Limb (tissue), 2 donors: ENCODE data around the gene S100A5.

Source experiments
- DNase-seq, 2 donors: peaks; one replicate each; pipeline ENCODE4 v3.0.0-alpha.2; 2016; ENCODE audit errors: extremely low spot score in 2 of 2

Gene S100A5

GRCh38 chr1:153509729-153510354 lies 30.9 kb downstream of the S100A5 start:
- DNase-seq = no peak

- no peak for DNase-seq
Measured at GRCh38 chr1:153509036-153509435, 31.7 kb downstream of the S100A5 start.

- no peak for DNase-seq
Measured at GRCh38 chr1:153507926-153508583, 32.7 kb downstream of the S100A5 start.

DNA sequence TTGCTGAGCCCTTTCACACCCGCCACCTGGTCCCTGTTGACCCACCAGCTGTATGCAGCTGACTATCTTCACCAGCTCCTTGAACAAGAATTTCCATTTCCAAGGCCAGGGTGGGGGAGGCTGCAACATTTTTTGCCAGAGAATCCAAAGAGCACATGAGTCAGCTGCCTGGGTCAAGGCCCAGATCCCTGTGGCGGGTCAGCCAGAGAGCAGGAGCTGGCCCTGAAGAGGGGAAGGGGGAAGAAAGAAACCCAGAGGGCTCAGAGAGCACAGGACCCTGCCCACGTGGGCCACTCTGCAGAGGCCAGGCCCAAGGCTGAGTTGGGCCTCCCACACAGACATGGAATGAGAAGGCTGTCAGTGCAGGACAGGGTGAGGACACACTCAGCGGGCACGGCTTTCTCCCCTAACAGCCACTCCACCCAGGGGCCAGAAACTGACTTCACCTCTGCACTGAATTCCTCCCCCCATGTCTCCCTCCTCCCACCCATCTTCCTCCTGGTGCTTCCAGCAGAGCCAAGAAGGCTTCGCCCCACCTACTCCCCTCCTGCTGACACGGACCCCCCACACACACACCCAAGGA lies 33.8 kb downstream of the S100A5 start:
- peak; percentile 55 for DNase-seq

DNA sequence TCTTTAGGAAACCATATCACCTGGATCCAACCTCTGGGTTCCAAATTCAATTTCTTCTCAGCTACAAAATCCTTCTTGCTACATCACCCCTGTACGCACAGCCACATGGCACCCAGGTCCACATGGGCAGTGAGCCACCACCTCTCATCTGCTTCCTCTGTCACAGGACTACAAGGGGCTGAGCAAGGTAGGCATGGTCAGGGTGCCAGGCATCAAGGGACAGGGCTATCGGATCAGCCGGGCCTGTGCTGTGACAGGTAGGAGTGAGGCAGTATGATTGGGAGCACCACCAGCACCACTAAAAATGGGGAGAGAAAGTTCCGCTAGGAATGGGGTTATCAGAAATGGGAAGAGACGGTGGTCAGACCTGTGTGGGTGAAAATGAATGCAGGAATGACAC lies 34.3 kb downstream of the S100A5 start:
- DNase-seq = no peak

DNA sequence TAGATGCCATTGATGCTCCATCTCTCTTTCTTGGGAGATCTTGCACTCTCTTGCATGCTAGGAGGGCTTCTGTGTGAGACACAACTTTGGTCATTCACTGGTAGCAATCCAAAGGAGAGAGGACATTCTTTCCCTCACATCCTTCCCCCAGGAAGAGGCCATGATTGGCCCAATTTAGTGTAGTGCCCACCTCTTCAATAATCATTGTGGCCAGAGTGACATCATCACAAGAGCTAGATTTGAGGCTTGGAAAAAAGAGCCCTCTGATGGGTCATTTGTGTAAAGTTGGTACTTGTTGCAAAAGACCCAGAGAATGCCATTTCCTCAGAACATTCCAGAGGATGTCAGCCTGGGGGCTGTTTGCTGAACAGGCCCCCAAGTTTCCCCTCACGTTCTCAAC lies 35.2 kb downstream of the S100A5 start:
- DNase-seq = no peak

- DNase-seq = no peak
Measured at GRCh38 chr1:153503766-153504165, 37.0 kb downstream of the S100A5 start.

DNA sequence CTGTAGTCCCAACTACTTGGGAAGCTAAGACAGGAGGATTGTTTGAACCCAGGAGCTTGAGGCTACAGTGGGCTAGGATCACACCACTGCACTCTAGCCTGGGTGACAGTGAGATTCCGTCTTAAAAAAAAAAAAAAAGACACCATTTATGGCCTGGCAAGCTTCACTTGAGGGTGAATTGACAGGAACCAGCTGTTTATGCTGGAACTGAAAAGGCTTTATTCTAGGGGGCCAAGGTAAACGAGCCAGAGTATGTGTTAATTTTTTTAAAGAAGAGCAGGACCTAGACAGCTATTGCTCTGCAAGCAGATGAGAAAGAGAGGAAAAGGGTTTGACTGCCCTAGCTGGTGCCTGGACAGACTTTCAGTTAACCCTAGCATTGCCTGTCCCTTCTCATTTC lies 42.0 kb downstream of the S100A5 start:
- no peak for DNase-seq

DNA sequence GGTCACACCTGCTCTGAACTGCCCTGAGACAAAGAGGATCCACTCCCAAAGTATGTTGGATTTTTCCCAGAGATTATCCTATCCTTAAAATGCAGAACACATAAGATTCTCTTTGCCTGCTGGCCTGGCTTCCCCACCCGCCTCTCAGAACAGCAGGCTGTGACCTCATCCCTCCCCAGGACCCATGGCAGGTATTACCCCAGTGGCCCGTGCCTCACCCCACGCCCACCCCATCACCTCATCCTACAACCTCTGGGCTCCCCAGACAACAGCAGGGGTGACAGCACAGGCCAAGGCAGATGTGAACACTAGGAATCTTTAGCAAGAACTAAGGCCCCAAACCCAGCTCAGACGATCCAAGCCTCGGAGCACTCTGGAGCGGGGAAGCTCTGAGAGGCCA lies 45.2 kb downstream of the S100A5 start:
- no peak for DNase-seq

- DNase-seq = peak; percentile 60 to 87
Measured at GRCh38 chr1:153494976-153495535, 45.7 kb downstream of the S100A5 start.

- DNase-seq = no peak
Measured at GRCh38 chr1:153493343-153493960, 47.3 kb downstream of the S100A5 start.

DNA sequence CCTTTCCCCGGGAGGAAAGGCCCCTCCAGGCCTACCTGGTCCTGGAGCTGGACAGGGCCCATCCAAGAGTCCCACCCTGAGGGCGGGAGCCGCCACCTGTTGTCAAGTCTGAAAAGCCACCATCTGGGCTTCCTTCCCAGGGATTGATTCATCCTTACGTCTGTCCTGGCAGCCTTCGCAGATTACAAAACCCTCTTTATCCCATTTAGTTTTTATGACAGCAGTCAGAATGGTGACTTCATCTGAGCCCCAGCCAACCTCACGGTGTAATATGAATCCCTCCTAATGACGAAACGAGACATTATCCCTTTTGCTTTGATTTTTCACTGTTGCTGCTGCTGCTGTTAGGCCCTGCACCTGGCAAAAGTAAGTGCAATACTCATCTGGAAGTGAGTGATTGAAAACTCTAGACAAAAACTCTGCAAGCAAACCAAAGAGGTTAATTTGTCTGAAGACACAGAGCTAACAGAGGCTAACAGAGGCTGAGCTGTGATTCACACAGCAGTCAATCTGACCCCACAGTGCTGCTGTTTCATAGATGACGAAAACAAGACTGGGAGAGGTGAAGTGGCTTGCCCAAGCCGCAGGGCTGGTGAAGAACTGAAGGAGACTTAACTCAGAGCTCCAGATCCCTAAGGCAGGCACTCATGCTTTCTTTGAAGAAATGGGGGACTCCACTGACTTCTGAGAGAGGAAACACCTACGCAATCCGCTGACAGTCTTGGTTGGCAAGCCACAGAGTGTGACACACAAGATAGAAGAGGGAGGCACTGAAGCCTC lies 50.3 kb downstream of the S100A5 start:
- DNase-seq = peak; percentile 61 to 73

- DNase-seq = no peak
Measured at GRCh38 chr1:153488731-153489130, 52.0 kb downstream of the S100A5 start.

GRCh38 chr1:153487707-153488106 lies 53.0 kb downstream of the S100A5 start:
- no peak for DNase-seq
